ENCODE measurements around the gene PCED1A. TPM values are rescaled to one million over a fixed set of nuclear protein-coding genes. Genes with fewer than 3 reads are reported as not detected.

The PCED1A gene
- total and polyA plus RNA-seq, 2 donors (not counting 1 experiment from before 2014, with no cell fraction given): 96.8 to 176 TPM

GRCh38 chr20:2805689-2806350 is 34.6 kb downstream of the PCED1A start:
- Histone ChIP-seq H3K27ac (ENCODE audit: low read length in 2 of 2) (no peak overlapping the region), H3K79me2 (ENCODE audit: control insufficient read depth, insufficient read depth, low read length) (no peaks in the 10 kb centered on the region), H3K27me3 (replicated peaks in 1 of 4; ENCODE audit: control extremely low read depth in 1 of 4, control insufficient read depth in 3 of 4, insufficient read depth in 4 of 4, low read length in 3 of 4) (peaks cover 0 to 32% (median 13%) of the 10 kb centered on the region in 4 experiments), H3K9ac (ENCODE audit: low read length) (no peak overlapping the region), H2AFZ (ENCODE audit: insufficient read depth, low read depth, low read length, poor library complexity, severe bottlenecking) (no peak overlapping the region), H4K20me1 (ENCODE audit: control insufficient read depth, insufficient read depth, low read length, poor library complexity, severe bottlenecking) (no peaks in the 10 kb centered on the region), H3K36me3 (replicated peaks in 1 of 2; ENCODE audit: control extremely low read depth in 1 of 2, control insufficient read depth in 1 of 2, extremely low read depth in 1 of 2, insufficient read depth in 2 of 2, low read length in 1 of 2) (no peaks in the 10 kb centered on the region), H3K9me3 (ENCODE audit: control extremely low read depth in 1 of 3, control insufficient read depth in 2 of 3, insufficient read depth in 1 of 3, low read length in 2 of 3) (peaks cover 0 to 6% (median 0%) of the 10 kb centered on the region in 3 donors), H3K4me1 (ENCODE audit: control insufficient read depth in 2 of 2, insufficient read depth in 2 of 2, low read length in 2 of 2) (peaks cover 7 to 8% of the 10 kb centered on the region in 2 donors), H3K4me2 (replicated peaks; ENCODE audit: low read depth, low read length, poor library complexity, severe bottlenecking) (no peak overlapping the region), H3K4me3 (ENCODE audit: control extremely low read depth in 1 of 5, extremely low read depth in 1 of 5, insufficient read depth in 1 of 5, low read depth in 2 of 5, low read length in 4 of 5) (no peak overlapping the region)
- ChIA-PET POLR2A (no interaction called here), CTCF (no interaction called here)
- Mint-ChIP-seq H3K4me1 (peaks cover 9% of the 10 kb centered on the region), H3K27ac (no peak overlapping the region), H3K4me3 (no peak overlapping the region), H3K27me3 (peaks cover 56% of the 10 kb centered on the region), H3K9me3 (ENCODE audit: insufficient read depth) (no peaks in the 10 kb centered on the region)
- no peak for TF ChIP-seq EZH2 (IDR thresholded peaks at IDR 0.05; ENCODE audit: borderline replicate concordance, insufficient read depth, low read depth, low read length, poor library complexity, severe bottlenecking)
- TF ChIP-seq, protein P1, sequence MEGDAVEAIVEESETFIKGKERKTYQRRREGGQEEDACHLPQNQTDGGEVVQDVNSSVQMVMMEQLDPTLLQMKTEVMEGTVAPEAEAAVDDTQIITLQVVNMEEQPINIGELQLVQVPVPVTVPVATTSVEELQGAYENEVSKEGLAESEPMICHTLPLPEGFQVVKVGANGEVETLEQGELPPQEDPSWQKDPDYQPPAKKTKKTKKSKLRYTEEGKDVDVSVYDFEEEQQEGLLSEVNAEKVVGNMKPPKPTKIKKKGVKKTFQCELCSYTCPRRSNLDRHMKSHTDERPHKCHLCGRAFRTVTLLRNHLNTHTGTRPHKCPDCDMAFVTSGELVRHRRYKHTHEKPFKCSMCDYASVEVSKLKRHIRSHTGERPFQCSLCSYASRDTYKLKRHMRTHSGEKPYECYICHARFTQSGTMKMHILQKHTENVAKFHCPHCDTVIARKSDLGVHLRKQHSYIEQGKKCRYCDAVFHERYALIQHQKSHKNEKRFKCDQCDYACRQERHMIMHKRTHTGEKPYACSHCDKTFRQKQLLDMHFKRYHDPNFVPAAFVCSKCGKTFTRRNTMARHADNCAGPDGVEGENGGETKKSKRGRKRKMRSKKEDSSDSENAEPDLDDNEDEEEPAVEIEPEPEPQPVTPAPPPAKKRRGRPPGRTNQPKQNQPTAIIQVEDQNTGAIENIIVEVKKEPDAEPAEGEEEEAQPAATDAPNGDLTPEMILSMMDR (IDR thresholded peaks at IDR 0.05): no peak
- WGBS (ENCODE audit: insufficient coverage): 74% methylated on average over 22 of the region's 22 CpGs
- intact Hi-C loops (cut with micrococcal nuclease): no loop called here
- DNase-seq (no peak), ATAC-seq (ENCODE audit: low read depth) (no peak)

DNA sequence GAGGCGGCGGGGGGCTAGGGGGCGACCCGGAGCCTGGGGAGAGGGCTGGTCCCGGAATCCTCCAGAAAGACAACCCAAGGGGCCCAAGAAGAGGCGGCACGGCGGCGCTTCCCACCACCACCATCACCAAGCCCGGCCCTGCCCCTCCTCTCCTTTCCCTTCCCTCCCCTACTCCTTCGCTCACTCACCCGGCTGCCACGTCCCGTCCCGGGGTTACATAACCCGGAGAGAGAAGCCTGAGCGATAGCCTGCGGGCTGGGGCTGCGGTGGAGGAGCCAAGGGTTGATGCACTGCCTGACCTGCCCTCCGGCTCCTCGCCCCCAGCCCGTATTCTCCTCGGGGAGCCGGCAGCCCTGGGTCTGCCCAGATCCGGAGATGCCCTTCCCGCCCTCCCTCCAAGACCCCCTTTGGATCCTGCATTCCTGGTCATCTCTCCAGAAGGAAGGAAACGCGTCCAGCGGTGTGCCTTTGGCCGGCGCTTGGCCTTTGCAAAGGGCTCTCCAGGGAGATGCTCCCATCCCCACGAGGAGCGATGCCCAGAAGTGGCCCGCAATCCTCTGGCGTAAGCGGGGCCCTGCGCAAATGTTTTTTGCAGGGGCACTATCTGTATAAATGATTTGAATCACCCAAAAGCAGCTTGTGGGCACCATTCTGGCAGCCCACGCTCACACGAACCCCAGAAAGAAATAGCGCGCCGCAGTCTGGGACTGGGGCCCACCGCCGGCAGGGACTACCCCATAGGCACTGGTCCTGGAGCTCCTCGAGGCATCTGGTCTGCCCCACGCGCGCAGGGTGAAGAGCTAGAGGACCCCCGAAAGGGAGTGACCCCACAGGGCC is 35.4 kb downstream of the PCED1A start:
- Histone ChIP-seq H3K79me2 (ENCODE audit: control insufficient read depth, insufficient read depth, low read length) (no peaks in the 10 kb centered on the region), H2AFZ (ENCODE audit: insufficient read depth, low read depth, low read length, poor library complexity, severe bottlenecking) (no peak overlapping the region), H3K4me3 (ENCODE audit: control extremely low read depth in 1 of 5, extremely low read depth in 1 of 5, insufficient read depth in 1 of 5, low read depth in 2 of 5, low read length in 4 of 5) (no peak overlapping the region), H3K9me3 (ENCODE audit: control extremely low read depth in 1 of 3, control insufficient read depth in 2 of 3, insufficient read depth in 1 of 3, low read length in 2 of 3) (peaks cover 0 to 7% (median 0%) of the 10 kb centered on the region in 3 donors), H3K4me2 (replicated peaks; ENCODE audit: low read depth, low read length, poor library complexity, severe bottlenecking) (no peak overlapping the region), H4K20me1 (ENCODE audit: control insufficient read depth, insufficient read depth, low read length, poor library complexity, severe bottlenecking) (no peaks in the 10 kb centered on the region), H3K4me1 (ENCODE audit: control insufficient read depth in 2 of 2, insufficient read depth in 2 of 2, low read length in 2 of 2) (peaks cover 11 to 12% of the 10 kb centered on the region in 2 donors), H3K9ac (ENCODE audit: low read length) (no peak overlapping the region), H3K27ac (ENCODE audit: low read length in 2 of 2) (no peak overlapping the region), H3K36me3 (replicated peaks in 1 of 2; ENCODE audit: control extremely low read depth in 1 of 2, control insufficient read depth in 1 of 2, extremely low read depth in 1 of 2, insufficient read depth in 2 of 2, low read length in 1 of 2) (no peaks in the 10 kb centered on the region), H3K27me3 (replicated peaks in 1 of 4; ENCODE audit: control extremely low read depth in 1 of 4, control insufficient read depth in 3 of 4, insufficient read depth in 4 of 4, low read length in 3 of 4) (peaks cover 0 to 38% (median 13%) of the 10 kb centered on the region in 4 experiments)
- ChIA-PET CTCF (no interaction called here), POLR2A (no interaction called here)
- no peak overlapping the region for H3K4me3 Mint-ChIP-seq
- ATAC-seq (ENCODE audit: low read depth) (no peak), DNase-seq (no peak)
- H3K4me1 Mint-ChIP-seq: peaks cover 13% of the 10 kb centered on the region
- H3K9me3 Mint-ChIP-seq (ENCODE audit: insufficient read depth): no peaks in the 10 kb centered on the region
- no peak overlapping the region for H3K27ac Mint-ChIP-seq
- WGBS (ENCODE audit: insufficient coverage): 20% methylated on average over 46 of the region's 49 CpGs
- intact Hi-C loops (cut with micrococcal nuclease): no loop called here
- TF ChIP-seq, protein P1 (IDR thresholded peaks at IDR 0.05): no peak
- no peak for TF ChIP-seq EZH2 (IDR thresholded peaks at IDR 0.05; ENCODE audit: borderline replicate concordance, insufficient read depth, low read depth, low read length, poor library complexity, severe bottlenecking)
- peaks cover 59% of the 10 kb centered on the region for H3K27me3 Mint-ChIP-seq

Data from B cell (primary cell).